Measurements from ENCODE around the gene IGBP1.

DNA sequence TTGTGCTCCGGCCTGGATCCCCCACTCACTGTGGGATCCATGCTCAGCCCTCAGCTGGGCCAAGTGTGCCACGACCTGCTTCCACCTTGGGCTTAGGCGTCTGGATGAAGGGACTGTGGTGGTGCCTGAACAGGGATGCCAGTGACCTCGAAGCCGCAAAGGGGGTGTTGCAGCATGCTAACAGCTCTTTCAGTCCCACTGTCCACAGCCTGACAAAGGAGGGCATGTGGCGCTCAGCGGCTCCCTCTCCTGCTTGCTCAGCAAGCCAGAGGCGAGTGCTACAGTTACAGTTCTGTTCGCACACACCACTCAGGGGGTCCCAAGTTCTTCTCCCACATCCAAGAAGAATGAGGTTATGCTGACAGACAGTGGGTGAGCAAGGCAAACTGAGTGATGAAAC lies 5.2 kb upstream of the IGBP1 start:
- TF ChIP-seq CEBPB (IDR thresholded peaks at IDR 0.05) = no peak
- no peak for TF ChIP-seq CREB1 (IDR thresholded peaks at IDR 0.05; ENCODE audit: low read depth)
- TF ChIP-seq, protein P1, sequence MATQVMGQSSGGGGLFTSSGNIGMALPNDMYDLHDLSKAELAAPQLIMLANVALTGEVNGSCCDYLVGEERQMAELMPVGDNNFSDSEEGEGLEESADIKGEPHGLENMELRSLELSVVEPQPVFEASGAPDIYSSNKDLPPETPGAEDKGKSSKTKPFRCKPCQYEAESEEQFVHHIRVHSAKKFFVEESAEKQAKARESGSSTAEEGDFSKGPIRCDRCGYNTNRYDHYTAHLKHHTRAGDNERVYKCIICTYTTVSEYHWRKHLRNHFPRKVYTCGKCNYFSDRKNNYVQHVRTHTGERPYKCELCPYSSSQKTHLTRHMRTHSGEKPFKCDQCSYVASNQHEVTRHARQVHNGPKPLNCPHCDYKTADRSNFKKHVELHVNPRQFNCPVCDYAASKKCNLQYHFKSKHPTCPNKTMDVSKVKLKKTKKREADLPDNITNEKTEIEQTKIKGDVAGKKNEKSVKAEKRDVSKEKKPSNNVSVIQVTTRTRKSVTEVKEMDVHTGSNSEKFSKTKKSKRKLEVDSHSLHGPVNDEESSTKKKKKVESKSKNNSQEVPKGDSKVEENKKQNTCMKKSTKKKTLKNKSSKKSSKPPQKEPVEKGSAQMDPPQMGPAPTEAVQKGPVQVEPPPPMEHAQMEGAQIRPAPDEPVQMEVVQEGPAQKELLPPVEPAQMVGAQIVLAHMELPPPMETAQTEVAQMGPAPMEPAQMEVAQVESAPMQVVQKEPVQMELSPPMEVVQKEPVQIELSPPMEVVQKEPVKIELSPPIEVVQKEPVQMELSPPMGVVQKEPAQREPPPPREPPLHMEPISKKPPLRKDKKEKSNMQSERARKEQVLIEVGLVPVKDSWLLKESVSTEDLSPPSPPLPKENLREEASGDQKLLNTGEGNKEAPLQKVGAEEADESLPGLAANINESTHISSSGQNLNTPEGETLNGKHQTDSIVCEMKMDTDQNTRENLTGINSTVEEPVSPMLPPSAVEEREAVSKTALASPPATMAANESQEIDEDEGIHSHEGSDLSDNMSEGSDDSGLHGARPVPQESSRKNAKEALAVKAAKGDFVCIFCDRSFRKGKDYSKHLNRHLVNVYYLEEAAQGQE (IDR thresholded peaks at IDR 0.05; ENCODE audit: low read depth) = no peak
- TF ChIP-seq, protein P2, sequence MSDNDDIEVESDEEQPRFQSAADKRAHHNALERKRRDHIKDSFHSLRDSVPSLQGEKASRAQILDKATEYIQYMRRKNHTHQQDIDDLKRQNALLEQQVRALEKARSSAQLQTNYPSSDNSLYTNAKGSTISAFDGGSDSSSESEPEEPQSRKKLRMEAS (IDR thresholded peaks at IDR 0.05) = no peak
- TF ChIP-seq YY1 (IDR thresholded peaks at IDR 0.05; ENCODE audit: low read depth) = no peak
- TF ChIP-seq NFIC (IDR thresholded peaks at IDR 0.05) = no peak
- TF ChIP-seq FOXM1 (IDR thresholded peaks at IDR 0.05; ENCODE audit: borderline replicate concordance, low read depth) = no peak
- TF ChIP-seq TEAD4 (IDR thresholded peaks at IDR 0.05) = no peak
- TF ChIP-seq TAF1 (IDR thresholded peaks at IDR 0.05; ENCODE audit: low read depth) = no peak
- TF ChIP-seq EGR1 (IDR thresholded peaks at IDR 0.05) = no peak

Data from Ishikawa (cell line).